Activated T-helper 1 cell treated with anti-CD3 and anti-CD28 coated beads, Interleukin-12 subunit alpha, Interleukin-12 subunit beta, Interleukin-2, Interleukin-4 antibody, amounts not matched to agents 30 ng/mL and 10 ng/mL and 1 ng/mL, durations not matched to agents 14 hours and 24 hours and 36 hours (primary cell): ENCODE data around the gene LAMA4. TPM values are rescaled to one million over a fixed set of nuclear protein-coding genes. Genes with fewer than 3 reads are reported as not detected.
"Not testable (repeated sequence)": the region's sequence is repeated elsewhere in the genome, so short reads cannot be mapped to it uniquely, and the experiment has no call there.

Experiments used
- DNase-seq: peaks from one replicate; pipeline ENCODE4 v3.0.0; 2021; ENCODE audit warnings: low spot score
- H3K27ac Mint-ChIP-seq: one replicate; pipeline ENCODE4 v1.8.0; 2021; ENCODE audit warnings: mild to moderate bottlenecking, mixed read lengths
- H3K27me3 Mint-ChIP-seq: one replicate; pipeline ENCODE4 v1.8.0; 2022; ENCODE audit warnings: mild to moderate bottlenecking, moderate library complexity, mixed read lengths; ENCODE audit not compliant: insufficient read depth
- H3K36me3 Mint-ChIP-seq: one replicate; pipeline ENCODE4 v1.8.0; 2021; ENCODE audit warnings: low read depth, mixed read lengths
- H3K4me1 Mint-ChIP-seq: one replicate; pipeline ENCODE4 v1.8.0; 2021; ENCODE audit warnings: low read depth, mixed read lengths
- H3K4me3 Mint-ChIP-seq: one replicate; pipeline ENCODE4 v1.8.0; 2021; ENCODE audit warnings: mild to moderate bottlenecking, moderate library complexity, mixed read lengths
- H3K9me3 Mint-ChIP-seq: one replicate; pipeline ENCODE4 v1.8.0; 2021; ENCODE audit warnings: mixed read lengths
- intact Hi-C: fragments of 100-400 bp; cut with micrococcal nuclease; formaldehyde crosslinking; loops from one replicate; pipeline ENCODE4 v1.15.1; 2024
- total RNA-seq: library from RNA; stranded (reverse); gene quantifications from 2 replicates; pipeline ENCODE4 v1.2.3, GENCODE V29; 2022

LAMA4 gene
- total RNA-seq, 1 donor from 2014 or later, result not detected

DNA sequence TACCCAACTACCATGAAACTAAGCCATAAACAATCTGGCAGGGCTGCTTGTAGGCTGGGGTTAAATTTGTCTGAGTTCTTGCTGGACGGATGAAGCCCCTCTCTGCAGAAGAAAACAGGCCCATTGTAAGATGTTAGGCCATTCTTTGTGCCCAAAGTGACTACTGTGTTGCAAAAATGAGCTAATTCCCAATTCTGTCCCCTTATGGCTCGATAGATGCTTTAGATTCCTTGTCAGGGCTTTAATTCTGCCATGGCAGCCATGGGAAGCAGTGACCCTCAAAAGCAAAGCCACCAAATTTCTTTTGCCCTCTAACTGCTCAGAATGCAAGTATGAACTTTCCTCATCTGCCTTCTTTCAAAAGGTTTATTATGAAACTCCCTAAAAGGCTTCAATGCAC is 45.2 kb downstream of the LAMA4 start:
- Mint-ChIP-seq H3K9me3 (no peaks in the 10 kb centered on the region), H3K27ac (no peak overlapping the region), H3K36me3 (no peaks in the 10 kb centered on the region), H3K4me3 (no peak overlapping the region), H3K27me3 (peaks cover 6% of the 10 kb centered on the region), H3K4me1 (peaks cover 1% of the 10 kb centered on the region)
- intact Hi-C loops, result no loop called here
- no peak for DNase-seq

DNA sequence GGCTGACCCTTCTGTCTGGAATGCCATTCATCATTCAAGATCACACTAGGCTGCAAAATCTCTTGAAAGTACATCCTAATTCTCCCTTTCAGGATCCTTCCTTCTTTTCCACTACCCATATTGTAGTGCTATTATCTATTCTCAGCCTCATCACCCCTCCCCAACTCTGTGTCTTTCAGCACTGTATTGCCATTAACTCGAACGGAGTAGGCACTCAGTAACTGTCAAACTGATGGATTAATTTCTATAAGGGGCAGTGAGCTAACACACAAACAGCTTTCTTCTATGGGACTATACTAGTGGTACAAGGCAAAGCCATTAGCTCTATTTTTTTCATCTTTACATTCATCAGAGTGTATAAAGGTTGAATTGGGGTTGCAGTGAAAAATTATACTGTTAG is 46.6 kb downstream of the LAMA4 start:
- no peak for DNase-seq
- Mint-ChIP-seq H3K9me3 (no peaks in the 10 kb centered on the region), H3K27ac (no peak overlapping the region), H3K36me3 (no peaks in the 10 kb centered on the region), H3K4me3 (no peak overlapping the region), H3K4me1 (peaks cover 12% of the 10 kb centered on the region), H3K27me3 (peaks cover 6% of the 10 kb centered on the region)
- intact Hi-C loops, result no loop called here

DNA sequence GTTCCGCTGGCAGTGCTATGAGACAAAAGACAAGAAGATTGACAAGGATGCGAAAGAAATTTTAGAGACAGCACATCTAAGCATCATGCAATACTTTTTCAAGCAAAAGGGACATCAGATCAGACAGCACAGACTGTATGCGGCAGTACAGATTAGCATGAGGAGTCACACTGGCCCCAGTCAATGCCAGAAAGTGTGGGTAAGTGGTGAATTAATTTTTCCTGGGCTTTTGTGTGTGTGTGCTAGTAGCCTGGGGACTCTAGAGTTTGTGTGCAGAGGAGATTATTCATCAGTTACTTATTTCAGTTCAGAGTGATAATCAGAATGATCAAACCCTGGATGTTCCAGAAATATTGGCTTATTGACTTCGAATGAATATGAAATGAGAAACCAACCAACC is 47.2 kb downstream of the LAMA4 start:
- Mint-ChIP-seq H3K36me3 (no peaks in the 10 kb centered on the region), H3K9me3 (no peaks in the 10 kb centered on the region), H3K4me3 (no peak overlapping the region), H3K27me3 (peaks cover 6% of the 10 kb centered on the region), H3K4me1 (peaks cover 12% of the 10 kb centered on the region), H3K27ac (no peak overlapping the region)
- intact Hi-C loops, result no loop called here
- DNase-seq, result no peak

GRCh38 chr6:112206110-112206458 is 48.3 kb downstream of the LAMA4 start:
- intact Hi-C loops, result no loop called here
- Mint-ChIP-seq H3K9me3 (no peaks in the 10 kb centered on the region), H3K36me3 (no peaks in the 10 kb centered on the region), H3K4me3 (no peak overlapping the region), H3K4me1 (peaks cover 12% of the 10 kb centered on the region), H3K27me3 (peaks cover 6% of the 10 kb centered on the region), H3K27ac (no peak overlapping the region)
- DNase-seq, result no peak

DNA sequence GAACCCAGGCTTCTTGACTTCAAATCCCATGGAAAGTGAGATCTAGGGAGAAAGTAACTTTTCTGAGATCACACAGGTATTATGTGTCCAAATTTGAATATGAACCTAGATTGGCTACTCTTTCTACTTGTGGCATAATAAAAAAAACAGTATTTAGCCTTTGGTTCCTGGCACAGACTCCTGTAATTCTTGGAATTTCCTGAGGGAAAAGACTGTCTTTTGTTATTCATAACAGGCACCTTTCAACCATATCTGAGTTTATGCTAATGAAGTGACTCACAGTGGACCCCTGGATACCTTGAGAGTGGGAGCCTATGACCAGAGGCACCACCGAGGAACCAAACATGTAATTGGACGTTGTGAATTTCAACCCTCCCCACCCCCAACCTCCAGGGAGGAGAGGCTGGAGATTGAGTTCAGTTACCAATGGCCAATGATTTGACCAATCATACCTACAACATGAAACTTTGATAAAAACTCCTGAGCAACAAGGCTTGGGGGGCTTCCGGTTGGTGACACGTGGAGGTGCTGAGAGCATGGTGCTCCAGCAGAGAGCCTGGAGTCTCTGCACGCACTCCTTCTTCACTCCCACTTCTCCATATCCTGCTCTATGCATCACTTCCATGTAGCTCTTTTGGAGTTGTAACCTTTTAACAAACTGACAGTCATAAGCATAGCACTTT is 48.8 kb downstream of the LAMA4 start:
- Mint-ChIP-seq H3K9me3 (peaks cover 2% of the 10 kb centered on the region), H3K36me3 (no peaks in the 10 kb centered on the region), H3K4me3 (no peak overlapping the region)

GRCh38 chr6:112204350-112204706 is 50.0 kb downstream of the LAMA4 start:
- peaks cover 12% of the 10 kb centered on the region for H3K4me1 Mint-ChIP-seq
- peaks cover 4% of the 10 kb centered on the region for H3K9me3 Mint-ChIP-seq
- no peak overlapping the region for H3K4me3 Mint-ChIP-seq
- peaks cover 5% of the 10 kb centered on the region for H3K27me3 Mint-ChIP-seq
- DNase-seq, result no peak
- no peaks in the 10 kb centered on the region for H3K36me3 Mint-ChIP-seq
- intact Hi-C loops, result no loop called here
- H3K27ac Mint-ChIP-seq, result no peak overlapping the region

More for the DNA sequence above, 48.8 kb downstream of the LAMA4 start:
- intact Hi-C loops, result no loop called here
- no peak overlapping the region for H3K27ac Mint-ChIP-seq
- no peak for DNase-seq
- H3K4me1 Mint-ChIP-seq, result peaks cover 12% of the 10 kb centered on the region
- peaks cover 6% of the 10 kb centered on the region for H3K27me3 Mint-ChIP-seq

GRCh38 chr6:112203577-112204349 is 50.6 kb downstream of the LAMA4 start:
- no peak for DNase-seq
- Mint-ChIP-seq H3K36me3 (no peaks in the 10 kb centered on the region), H3K4me3 (peak overlapping the region; percentile 60), H3K27me3 (peaks cover 5% of the 10 kb centered on the region), H3K9me3 (peaks cover 4% of the 10 kb centered on the region), H3K27ac (peak overlapping the region; percentile 68), H3K4me1 (peaks cover 12% of the 10 kb centered on the region)
- intact Hi-C loops, result loop anchor here (1.0 kb wide), 1 partner anchor 83 kb away; no protein-coding TSS in a partner anchor

GRCh38 chr6:112202639-112203341 is 51.6 kb downstream of the LAMA4 start:
- Mint-ChIP-seq H3K4me1 (peaks cover 12% of the 10 kb centered on the region), H3K4me3 (no peak overlapping the region), H3K27me3 (peaks cover 8% of the 10 kb centered on the region), H3K36me3 (no peaks in the 10 kb centered on the region), H3K27ac (no peak overlapping the region), H3K9me3 (peaks cover 4% of the 10 kb centered on the region)
- DNase-seq, result no peak
- intact Hi-C loops, result loop anchor here (1.0 kb wide), 1 partner anchor 84 kb away; no protein-coding TSS in a partner anchor

DNA sequence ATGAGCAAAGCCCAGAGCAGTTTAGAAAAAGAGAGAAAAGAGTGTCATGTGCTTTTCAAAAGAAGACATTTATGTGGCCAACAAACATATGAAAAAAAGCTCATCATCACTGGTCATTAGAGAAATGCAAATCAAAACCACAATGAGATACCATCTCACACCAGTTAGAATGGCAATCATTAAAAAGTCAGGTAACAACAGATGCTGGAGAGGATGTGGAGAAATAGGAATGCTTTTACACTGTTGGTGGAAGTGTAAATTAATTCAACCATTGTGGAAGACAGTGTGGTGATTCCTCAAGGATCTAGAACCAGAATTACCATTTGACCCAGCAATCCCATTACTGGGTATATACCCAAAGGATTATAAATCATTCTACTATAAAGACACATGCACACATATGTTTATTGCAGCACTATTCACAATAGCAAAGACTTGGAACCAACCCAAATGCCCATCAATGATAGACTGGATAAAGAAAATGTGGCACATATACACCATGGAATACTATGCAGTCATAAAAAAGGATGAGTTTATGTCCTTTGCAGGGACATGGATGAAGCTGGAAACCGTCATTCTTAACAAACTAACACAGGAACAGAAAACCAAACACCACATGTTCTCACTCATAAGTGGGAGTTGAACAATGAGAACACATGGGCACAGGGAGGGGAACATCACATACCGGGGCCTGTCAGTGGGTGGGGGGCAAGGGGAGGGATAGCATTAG is 54.0 kb downstream of the LAMA4 start:
- peaks cover 12% of the 10 kb centered on the region for H3K4me1 Mint-ChIP-seq
- H3K9me3 Mint-ChIP-seq, intact Hi-C loops, H3K36me3 Mint-ChIP-seq, H3K27me3 Mint-ChIP-seq, H3K27ac Mint-ChIP-seq, DNase-seq, H3K4me3 Mint-ChIP-seq: not testable (repeated sequence)

- intact Hi-C loops, result no loop called here
- no peak for DNase-seq
- Mint-ChIP-seq H3K9me3 (peaks cover 4% of the 10 kb centered on the region), H3K27me3 (peaks cover 10% of the 10 kb centered on the region), H3K36me3 (no peaks in the 10 kb centered on the region), H3K4me3 (no peak overlapping the region), H3K4me1 (peaks cover 9% of the 10 kb centered on the region), H3K27ac (no peak overlapping the region)
Observed at GRCh38 chr6:112199001-112199403, 55.4 kb downstream of the LAMA4 start.

DNA sequence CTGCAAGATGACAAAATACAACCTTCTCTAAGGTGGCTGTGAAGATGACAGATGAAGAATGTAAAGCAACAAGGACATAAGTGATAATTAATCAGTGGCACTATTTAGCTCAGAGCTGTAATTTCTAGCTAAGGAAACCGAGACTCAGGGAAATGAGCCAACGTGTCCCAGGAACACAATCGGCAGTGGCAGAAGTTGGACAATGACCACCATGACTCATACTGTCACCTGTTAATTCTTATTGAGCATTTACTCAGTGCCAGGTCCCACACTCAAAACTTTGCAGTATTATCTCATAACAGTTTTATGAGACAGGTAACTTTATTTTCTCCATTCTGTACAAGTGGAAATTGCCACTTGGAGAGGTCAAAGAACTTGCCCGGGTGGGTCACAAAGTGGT is 55.8 kb downstream of the LAMA4 start:
- H3K4me3 Mint-ChIP-seq, result no peak overlapping the region
- H3K4me1 Mint-ChIP-seq, result peaks cover 5% of the 10 kb centered on the region
- intact Hi-C loops, result no loop called here
- no peak for DNase-seq
- H3K36me3 Mint-ChIP-seq, result no peaks in the 10 kb centered on the region
- no peak overlapping the region for H3K27ac Mint-ChIP-seq
- H3K9me3 Mint-ChIP-seq, result peaks cover 4% of the 10 kb centered on the region
- H3K27me3 Mint-ChIP-seq, result peaks cover 13% of the 10 kb centered on the region

DNA sequence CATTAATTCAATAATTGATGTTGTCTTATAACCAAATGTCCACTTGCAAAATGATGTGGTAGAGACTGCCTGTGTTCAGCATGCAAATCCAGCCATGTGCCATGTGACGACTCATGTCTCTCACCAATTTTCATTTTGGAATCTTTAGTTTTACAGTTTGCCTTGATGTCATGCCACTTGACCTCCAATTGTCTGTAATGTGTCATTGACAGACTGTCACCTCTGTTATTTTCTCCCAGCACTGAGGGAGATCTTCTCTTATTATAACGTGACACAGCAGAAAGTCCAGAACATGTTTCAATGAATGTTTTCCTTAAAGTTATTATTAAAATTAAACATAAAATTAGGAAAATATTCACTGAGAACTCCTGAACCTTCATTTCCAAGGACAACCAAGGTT is 56.7 kb downstream of the LAMA4 start:
- Mint-ChIP-seq H3K27me3 (peaks cover 16% of the 10 kb centered on the region), H3K4me1 (no peaks in the 10 kb centered on the region), H3K36me3 (no peaks in the 10 kb centered on the region), H3K9me3 (peaks cover 4% of the 10 kb centered on the region), H3K4me3 (no peak overlapping the region), H3K27ac (no peak overlapping the region)
- intact Hi-C loops, result no loop called here
- no peak for DNase-seq
